ENCODE results near the gene CLIP2. TPM values are rescaled to one million over a fixed set of nuclear protein-coding genes. Genes with fewer than 3 reads are reported as not detected.
"Not testable (repeated sequence)": the region's sequence is repeated elsewhere in the genome, so short reads cannot be mapped to it uniquely, and the experiment has no call there.

Gene CLIP2
- total and polyA plus RNA-seq, 2 of the 4 experiments (the other 2 are of a cell fraction): 18.1 to 20.7 TPM

GRCh38 chr7:74410772-74411171 lies 121.6 kb downstream of the CLIP2 start:
- ChIA-PET CTCF (no interaction called here), POLR2A (ENCODE audit: unreplicated experiment) (no interaction called here)
- Histone ChIP-seq H2BK120ac (ENCODE audit: low read depth, low read length) (no peak overlapping the region), H4K5ac (ENCODE audit: low read depth, low read length) (no peak overlapping the region), H2AK5ac (ENCODE audit: low read depth, low read length) (no peak overlapping the region), H3K4me1 (ENCODE audit: control insufficient read depth, insufficient read depth, low read length) (no peaks in the 10 kb centered on the region), H3K56ac (ENCODE audit: extremely low read depth, insufficient read depth, low read length) (no peak overlapping the region), H3K4me3 (ENCODE audit: insufficient read depth, low read depth, low read length) (no peak overlapping the region), H2AK9ac (replicated peaks; ENCODE audit: low read depth, low read length, poor library complexity) (no peak overlapping the region), H2AFZ (replicated peaks; ENCODE audit: low read length, poor library complexity) (no peak overlapping the region), H3K27me3 (ENCODE audit: control insufficient read depth, insufficient read depth, low read length) (no peaks in the 10 kb centered on the region), H4K20me1 (ENCODE audit: insufficient read depth, low read length) (no peaks in the 10 kb centered on the region; the same call in 1 of the 2 replicates), H3K4ac (ENCODE audit: low read depth, low read length) (no peak overlapping the region), H3K9me3 (ENCODE audit: control insufficient read depth, insufficient read depth, low read length) (no peaks in the 10 kb centered on the region), H3K4me2 (ENCODE audit: low read depth, low read length) (no peak overlapping the region), H2BK15ac (ENCODE audit: low read depth, low read length) (no peak overlapping the region), H3K18ac (ENCODE audit: low read depth, low read length) (no peak overlapping the region), H3K9ac (ENCODE audit: low read depth, low read length) (no peak overlapping the region), H3K36me3 (ENCODE audit: control insufficient read depth, insufficient read depth, low read length) (peaks cover 2% of the 10 kb centered on the region; the same call in 1 of the 2 replicates), H2BK5ac (ENCODE audit: low read depth, low read length, poor library complexity, severe bottlenecking) (no peak overlapping the region), H4K91ac (ENCODE audit: insufficient read depth, low read depth, low read length) (no peak overlapping the region), H3K27ac (ENCODE audit: insufficient read depth, low read length) (no peak overlapping the region), H3K79me1 (ENCODE audit: low read depth in 1 of 2, low read length in 2 of 2) (no peaks in the 10 kb centered on the region), H3K9me1 (ENCODE audit: insufficient read depth, low read length) (no peaks in the 10 kb centered on the region; the same call in 1 of the 2 replicates), H2BK20ac (ENCODE audit: low read depth, low read length) (no peak overlapping the region), H4K8ac (ENCODE audit: low read depth in 2 of 2, low read length in 2 of 2) (no peak overlapping the region), H3K14ac (replicated peaks; ENCODE audit: low read depth, low read length) (no peak overlapping the region), H3K23ac (ENCODE audit: low read depth, low read length) (no peak overlapping the region)
- BruUV-seq (replicated peaks): no TSS peak
- DNase-seq (no peak), ATAC-seq (ENCODE audit: low read depth) (no peak)
- in situ Hi-C loops (cut with MboI; ENCODE audit: low sequenced_read_pairs) (no loop called here), intact Hi-C loops (cut with micrococcal nuclease) (loop anchor here (10.0 kb wide), 1 partner anchor 264 kb away; no protein-coding TSS in a partner anchor), dilution Hi-C loops (cut with HindIII; ENCODE audit: low sequenced_read_pairs, unreplicated experiment) (no loop called here)
- TF ChIP-seq CEBPB (IDR thresholded peaks at IDR 0.05; ENCODE audit: low read depth, low read length) (no peak), NFE2L2 (IDR thresholded peaks at IDR 0.05; ENCODE audit: low read depth, low read length) (no peak)
- no CpG with 5 or more reads among the region's 2 CpGs for WGBS, 2 experiments (ENCODE audit: extremely low coverage in 2 of 2, insufficient read length in 1 of 2)

GRCh38 chr7:74411571-74411970 lies 122.4 kb downstream of the CLIP2 start:
- H3K27ac ChIP-seq (ENCODE audit: insufficient read depth, low read length); H2BK5ac ChIP-seq (ENCODE audit: low read depth, low read length, poor library complexity, severe bottlenecking); H3K4ac ChIP-seq (ENCODE audit: low read depth, low read length); DNase-seq; H2AK9ac ChIP-seq (replicated peaks; ENCODE audit: low read depth, low read length, poor library complexity); H3K4me1 ChIP-seq (ENCODE audit: control insufficient read depth, insufficient read depth, low read length); H4K5ac ChIP-seq (ENCODE audit: low read depth, low read length); dilution Hi-C loops (cut with HindIII; ENCODE audit: low sequenced_read_pairs, unreplicated experiment); H4K91ac ChIP-seq (ENCODE audit: insufficient read depth, low read depth, low read length); H3K27me3 ChIP-seq (ENCODE audit: control insufficient read depth, insufficient read depth, low read length); H2AK5ac ChIP-seq (ENCODE audit: low read depth, low read length); H4K8ac ChIP-seq (ENCODE audit: low read depth in 2 of 2, low read length in 2 of 2); ATAC-seq (ENCODE audit: low read depth); POLR2A ChIA-PET (ENCODE audit: unreplicated experiment); H3K4me2 ChIP-seq (ENCODE audit: low read depth, low read length); H3K56ac ChIP-seq (ENCODE audit: extremely low read depth, insufficient read depth, low read length); H3K9me1 ChIP-seq (ENCODE audit: insufficient read depth, low read length); H4K20me1 ChIP-seq (ENCODE audit: insufficient read depth, low read length); H3K23ac ChIP-seq (ENCODE audit: low read depth, low read length); CTCF ChIA-PET; H3K18ac ChIP-seq (ENCODE audit: low read depth, low read length); H3K9ac ChIP-seq (ENCODE audit: low read depth, low read length); H2AFZ ChIP-seq (replicated peaks; ENCODE audit: low read length, poor library complexity); H3K79me1 ChIP-seq (ENCODE audit: low read depth in 1 of 2, low read length in 2 of 2); H3K14ac ChIP-seq (replicated peaks; ENCODE audit: low read depth, low read length); BruUV-seq (replicated peaks); H2BK15ac ChIP-seq (ENCODE audit: low read depth, low read length); H2BK20ac ChIP-seq (ENCODE audit: low read depth, low read length); H3K4me3 ChIP-seq (ENCODE audit: insufficient read depth, low read depth, low read length); H3K36me3 ChIP-seq (ENCODE audit: control insufficient read depth, insufficient read depth, low read length); H2BK120ac ChIP-seq (ENCODE audit: low read depth, low read length); H3K9me3 ChIP-seq (ENCODE audit: control insufficient read depth, insufficient read depth, low read length); in situ Hi-C loops (cut with MboI; ENCODE audit: low sequenced_read_pairs): not testable (repeated sequence)
- intact Hi-C loops (cut with micrococcal nuclease): loop anchor here (10.0 kb wide), 1 partner anchor 263 kb away; no protein-coding TSS in a partner anchor
- no CpG with 5 or more reads among the region's 5 CpGs for WGBS, 2 experiments (ENCODE audit: extremely low coverage in 2 of 2, insufficient read length in 1 of 2)
